GM12878 (cell line): ENCODE results near the gene DENND1A. TPM values are rescaled to one million over a fixed set of nuclear protein-coding genes. Genes with fewer than 3 reads are reported as not detected.

Source experiments
- ATAC-seq: fragments of 200-7000 bp; cut with Tn5 transposase; 3 replicates; pipeline ENCODE4 v1.9.1; 2020; ENCODE audit warnings: mild to moderate bottlenecking, moderate library complexity
- BruUV-seq: library from RNA; stranded (reverse); fragments of 400-500 nt; replicated peaks from 2 replicates; lab custom pipeline; 2021; lab: Mats Ljungman, UMichigan
- CTCF ChIA-PET: fragments of 300-600 bp; sonication (Branson Sonifier 250); formaldehyde crosslinking; extraction: SDS; loops from one replicate; lab custom pipeline; 2021; ENCODE audit warnings: inconsistent platforms; lab: Yijun Ruan, JAX
- POLR2A ChIA-PET: fragments of 350-600 bp; formaldehyde crosslinking; extraction: SDS; loops from one replicate; lab custom pipeline; 2021; ENCODE audit warnings: inconsistent platforms; lab: Charles Lee
- RAD21 ChIA-PET: fragments of 300-600 bp; sonication (Branson Sonifier 250); formaldehyde crosslinking; loops from one replicate; lab custom pipeline; 2023; ENCODE audit warnings: antibody characterized with exemption; ENCODE audit not compliant: unreplicated experiment; lab: Charles Lee
- SMC1A ChIA-PET: fragments of 300-600 bp; sonication (Branson Sonifier 250); formaldehyde crosslinking; loops from one replicate; lab custom pipeline; 2023; ENCODE audit not compliant: unreplicated experiment, uncharacterized antibody; lab: Charles Lee
- DNase-seq: peaks from one replicate; pipeline ENCODE4 v3.0.0-alpha.2; 2011; ENCODE audit warnings: low read depth, low spot score
- FAIRE-seq: peaks from 3 replicates; lab custom pipeline; 2011; peaks lifted over from hg19 to GRCh38; lab: Jason Lieb, UNC
- H2AFZ ChIP-seq: 2 replicates; pipeline ENCODE4 v1.6.0; 2011; ENCODE audit warnings: low read depth, low read length, control low read depth; ENCODE audit not compliant: control insufficient read depth
- H3K27ac ChIP-seq: 2 replicates; pipeline ENCODE4 v1.5.1; 2011; ENCODE audit warnings: control low read depth; ENCODE audit not compliant: control insufficient read depth, insufficient read depth
- H3K27me3 ChIP-seq, 2 experiments: replicated peaks in 1 of 2; 2 replicates each; pipeline versions ENCODE4 v1.6.0 to v1.6.1; 2011; ENCODE audit warnings: low read length in 1 of 2; ENCODE audit not compliant: control insufficient read depth in 2 of 2, insufficient read depth in 2 of 2
- H3K36me3 ChIP-seq, 2 experiments: 2 replicates each; pipeline ENCODE4 v1.5.1; 2011; ENCODE audit warnings: low read length in 1 of 2; ENCODE audit not compliant: control insufficient read depth in 2 of 2, insufficient read depth in 2 of 2
- H3K4me1 ChIP-seq: 2 replicates; pipeline ENCODE4 v1.6.1; 2011; ENCODE audit warnings: mild to moderate bottlenecking, low read length, moderate library complexity, mixed read lengths; ENCODE audit not compliant: control insufficient read depth, insufficient read depth
- H3K4me2 ChIP-seq: 2 replicates; pipeline ENCODE4 v1.6.0; 2011; ENCODE audit warnings: control low read depth; ENCODE audit not compliant: control insufficient read depth, insufficient read depth
- H3K4me3 ChIP-seq: fragments of 200-600 bp; sonication (generic); 2 replicates; pipeline ENCODE4 v1.5.1; 2016
- H3K79me2 ChIP-seq: 2 replicates; pipeline ENCODE4 v1.6.0; 2011; ENCODE audit warnings: low read length; ENCODE audit not compliant: control insufficient read depth, insufficient read depth
- H3K9ac ChIP-seq: 2 replicates; pipeline ENCODE4 v1.8.0; 2011; ENCODE audit warnings: low read length, control low read depth, mixed read lengths; ENCODE audit not compliant: control insufficient read depth, insufficient read depth
- H3K9me3 ChIP-seq: replicated peaks from 3 replicates; pipeline ENCODE4 v1.5.1; 2011; ENCODE audit warnings: mild to moderate bottlenecking, low read length; ENCODE audit not compliant: control insufficient read depth, insufficient read depth
- H4K20me1 ChIP-seq: 2 replicates; pipeline ENCODE4 v1.6.0; 2011; ENCODE audit not compliant: control insufficient read depth, insufficient read depth
- BCLAF1 ChIP-seq: fragments of 450-650 bp; IDR thresholded peaks from 2 replicates; pipeline ENCODE4 v1.6.1; 2017; ENCODE audit warnings: antibody characterized with exemption, mild to moderate bottlenecking, moderate library complexity
- CBX5 ChIP-seq: sonication (generic); IDR thresholded peaks from 2 replicates; pipeline ENCODE4 v1.6.1; 2016; ENCODE audit warnings: low read depth, moderate library complexity, mild to moderate bottlenecking, inconsistent platforms
- DPF2 ChIP-seq: fragments of 450-650 bp; IDR thresholded peaks from 2 replicates; pipeline ENCODE4 v1.6.1; 2017; ENCODE audit warnings: mild to moderate bottlenecking
- IKZF1 ChIP-seq: fragments of 450-650 bp; conservative IDR thresholded peaks from 2 replicates; pipeline ENCODE4 v1.6.1; 2017; ENCODE audit warnings: antibody characterized with exemption, mild to moderate bottlenecking
- IRF5 ChIP-seq: fragments of 450-650 bp; IDR thresholded peaks from 2 replicates; pipeline ENCODE4 v1.6.1; 2017; ENCODE audit warnings: borderline replicate concordance
- MAX ChIP-seq: IDR thresholded peaks from 2 replicates; pipeline ENCODE4 v1.6.1; 2012; ENCODE audit warnings: low read depth, low read length, improper control_type of control experiment
- MYC ChIP-seq: IDR thresholded peaks from 2 replicates; pipeline ENCODE4 v1.6.1; 2011; ENCODE audit warnings: mild to moderate bottlenecking, low read length, moderate library complexity, inconsistent platforms; ENCODE audit not compliant: insufficient read depth, insufficient replicate concordance, insufficient read length, severe bottlenecking
- NFIC ChIP-seq: IDR thresholded peaks from 2 replicates; pipeline ENCODE4 v1.6.1; 2012; ENCODE audit warnings: low read depth, mild to moderate bottlenecking, inconsistent platforms, low read length, moderate library complexity
- PML ChIP-seq: IDR thresholded peaks from 2 replicates; pipeline ENCODE4 v1.6.1; 2012; ENCODE audit warnings: low read length, inconsistent platforms
- SKIL ChIP-seq: fragments of 450-650 bp; IDR thresholded peaks from 2 replicates; pipeline ENCODE4 v1.6.1; 2017; ENCODE audit warnings: mild to moderate bottlenecking, low read depth, inconsistent platforms; ENCODE audit not compliant: poor library complexity, severe bottlenecking
- WRNIP1 ChIP-seq: IDR thresholded peaks from 2 replicates; pipeline ENCODE4 v1.6.1; 2011; ENCODE audit warnings: low read depth, low read length, improper control_type of control experiment, borderline replicate concordance
- YY1 ChIP-seq: IDR thresholded peaks from 2 replicates; pipeline ENCODE4 v1.6.1; 2011; ENCODE audit warnings: low read depth, mild to moderate bottlenecking, low read length
- ZNF274 ChIP-seq: IDR thresholded peaks from one replicate; pipeline ENCODE4 v1.8.0; 2011; ENCODE audit not compliant: insufficient read length, insufficient read depth
- ZNF384 ChIP-seq: IDR thresholded peaks from 2 replicates; pipeline ENCODE4 v1.6.1; 2012; ENCODE audit warnings: low read depth, mild to moderate bottlenecking, low read length, improper control_type of control experiment, borderline replicate concordance
- WGBS: methylation state at CpG from one replicate; pipeline ENCODE4 v1.1.6; 2016; ENCODE audit warnings: low lambda C conversion rate; ENCODE audit not compliant: insufficient replicate concordance, insufficient coverage; ENCODE audit errors: missing lambda C conversion rate; 5-methylcytosine and 5-hydroxymethylcytosine counted together
- in situ Hi-C: fragments of 300-500 bp; cut with MboI; formaldehyde crosslinking; loops from 9 replicates; pipeline ENCODE4 v1.14.3; 2018; ENCODE audit warnings: mixed read lengths
- intact Hi-C: fragments of 100-400 bp; cut with micrococcal nuclease; formaldehyde crosslinking; loops from one replicate; pipeline ENCODE4 v1.14.2; 2022; ENCODE audit not compliant: unreplicated experiment
- polyA plus RNA-seq, 11 experiments: library from polyadenylated mRNA; depleted of rRNA in 4 of 11; unstranded in 6 of 11; stranded (reverse) in 5 of 11; fragments of >200 nt; fragmentation: Nextera tagmentation in 4 of 11; fragmentation: Illumina TruSeq in 1 of 11; extraction: Ambion mirVana in 4 of 11; extraction: Trizol in 1 of 11; gene quantifications; 1 replicate in 1 of 11; 2 replicates in 10 of 11; pipeline versions ENCODE4 v1.2.1 to v1.2.3, GENCODE V29; 2011 to 2016; ENCODE audit warnings: inconsistent platforms in 2 of 11, missing spikeins in 2 of 11, low read depth in 1 of 11
- total RNA-seq, 4 experiments: library from RNA; depleted of rRNA in 3 of 4; stranded (reverse); fragments of >200 nt in 3 of 4; fragmentation: Illumina TruSeq in 1 of 4; extraction: Trizol in 1 of 4; gene quantifications; 2 replicates each; pipeline versions ENCODE4 v1.2.1 to v1.2.3, GENCODE V29; 2013 to 2021

DENND1A gene
- total and polyA plus RNA-seq, 10 of the 15 experiments (the other 5 are each of a cell fraction or from before 2014, with no cell fraction given) = 14.1 to 48.6 (median 35.2) TPM

DNA sequence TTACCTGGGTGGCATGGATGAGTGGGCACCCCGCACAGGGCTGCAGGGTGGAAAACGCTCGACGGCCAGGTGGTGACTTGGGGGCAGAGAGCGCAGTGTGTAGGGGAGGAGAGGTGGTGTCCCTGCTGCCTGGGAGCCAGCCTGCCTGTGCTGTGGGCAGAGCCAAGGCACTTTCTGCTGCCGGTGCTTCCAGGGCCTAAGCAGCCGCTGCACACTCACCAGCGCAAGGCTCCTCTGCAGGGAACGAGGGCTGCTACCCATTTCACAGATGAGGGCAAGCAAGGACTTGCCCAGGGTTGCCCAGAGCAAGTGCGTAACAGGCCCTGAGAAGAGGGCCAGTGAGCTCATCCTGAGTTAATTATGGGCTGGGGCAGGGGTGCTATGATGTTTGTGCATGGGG is 511.4 kb downstream of the DENND1A start:
- ChIA-PET RAD21 (no interaction called here), SMC1A (no interaction called here), CTCF (no interaction called here), POLR2A (no interaction called here)
- 94% methylated on average over 10 of the region's 10 CpGs for WGBS
- no peak for ATAC-seq
- Histone ChIP-seq H3K79me2 (no peaks in the 10 kb centered on the region), H4K20me1 (no peaks in the 10 kb centered on the region), H3K9me3 (no peaks in the 10 kb centered on the region), H3K4me1 (no peaks in the 10 kb centered on the region), H3K27me3 (no peaks in the 10 kb centered on the region), H3K27ac (no peak overlapping the region), H3K4me2 (no peak overlapping the region), H3K4me3 (no peak overlapping the region), H3K9ac (no peak overlapping the region), H2AFZ (no peak overlapping the region), H3K36me3 (peaks cover 2 to 5% of the 10 kb centered on the region in 2 experiments; a peak in 2 of 4 replicates)
- TF ChIP-seq SKIL (no peak), BCLAF1 (no peak), MAX (no peak), NFIC (no peak), ZNF274 (no peak), PML (no peak), DPF2 (no peak), IKZF1 (no peak), CBX5 (no peak), MYC (no peak), ZNF384 (no peak), WRNIP1 (no peak), IRF5 (no peak), YY1 (no peak)
- BruUV-seq = no TSS peak
- in situ Hi-C loops (no loop called here), intact Hi-C loops (no loop called here)
- no peak for DNase-seq
- no peak for FAIRE-seq
